GM19397 (cell line): ENCODE measurements around the gene CPED1.
A peak's percentile ranks its signal among the peaks of the same experiment; 100 is the strongest.
"Not testable (repeated sequence)": the region's sequence is repeated elsewhere in the genome, so short reads cannot be mapped to it uniquely, and the experiment has no call there.

Experiments
- ATAC-seq: cut with Tn5 transposase; IDR thresholded peaks from one replicate; pipeline ENCODE4 v1.9.1; 2021; ENCODE audit warnings: mild to moderate bottlenecking, moderate library complexity; ENCODE audit not compliant: unreplicated experiment

The CPED1 gene

GRCh38 chr7:121301446-121302213 is 313.1 kb downstream of the CPED1 start:
- ATAC-seq, result no peak

DNA sequence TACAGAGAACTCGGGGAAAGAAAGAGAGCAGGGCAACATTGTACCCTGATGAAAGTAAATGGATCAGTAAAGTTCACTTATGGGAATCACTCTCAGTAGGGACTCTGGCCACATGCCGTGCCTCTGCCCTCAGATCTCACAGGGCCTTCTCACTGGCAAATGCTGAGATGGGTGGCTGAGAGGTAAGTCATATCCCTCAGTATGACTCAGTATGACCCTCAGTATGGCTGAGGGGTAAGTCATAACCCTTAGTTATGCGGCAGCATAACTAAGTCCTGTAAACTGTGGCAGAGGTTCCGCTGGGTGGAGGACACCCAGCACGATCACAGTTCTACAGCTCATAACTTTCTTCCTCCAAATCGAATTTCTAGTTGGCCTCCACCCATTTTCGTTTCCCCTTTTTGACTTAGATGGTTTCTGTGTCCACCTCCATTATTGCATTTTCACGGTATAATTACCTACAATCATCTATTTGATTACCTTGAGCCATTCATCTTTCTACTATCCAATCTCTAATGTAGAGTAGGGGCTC is 313.8 kb downstream of the CPED1 start:
- peak; percentile 97 for ATAC-seq

GRCh38 chr7:121303422-121304101 is 315.1 kb downstream of the CPED1 start:
- ATAC-seq, result no peak

DNA sequence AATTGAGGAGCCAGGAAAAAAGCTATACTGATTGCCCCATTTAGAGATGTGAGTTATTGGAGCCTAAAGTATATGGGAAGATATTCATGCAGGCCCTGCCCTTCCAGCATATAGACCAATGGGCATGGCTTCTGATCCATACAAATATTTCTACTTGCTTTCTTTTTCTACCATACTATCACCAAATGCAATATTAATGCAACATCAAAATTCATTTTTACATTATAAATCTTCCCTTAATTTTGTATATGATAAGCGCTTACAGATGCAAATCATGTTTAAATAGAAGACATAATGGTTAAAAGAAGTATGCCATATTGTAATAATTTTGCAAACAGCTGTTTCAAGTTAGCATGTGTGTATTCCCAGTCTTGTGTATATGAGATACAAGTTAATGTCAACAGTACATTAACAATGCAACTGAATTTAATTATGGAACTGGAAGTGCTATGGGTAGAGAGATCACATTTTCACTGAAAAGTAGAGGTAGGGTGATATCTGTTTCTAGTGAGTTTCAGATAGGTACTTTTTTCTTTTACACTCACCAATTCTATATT is 315.7 kb downstream of the CPED1 start:
- no peak for ATAC-seq

DNA sequence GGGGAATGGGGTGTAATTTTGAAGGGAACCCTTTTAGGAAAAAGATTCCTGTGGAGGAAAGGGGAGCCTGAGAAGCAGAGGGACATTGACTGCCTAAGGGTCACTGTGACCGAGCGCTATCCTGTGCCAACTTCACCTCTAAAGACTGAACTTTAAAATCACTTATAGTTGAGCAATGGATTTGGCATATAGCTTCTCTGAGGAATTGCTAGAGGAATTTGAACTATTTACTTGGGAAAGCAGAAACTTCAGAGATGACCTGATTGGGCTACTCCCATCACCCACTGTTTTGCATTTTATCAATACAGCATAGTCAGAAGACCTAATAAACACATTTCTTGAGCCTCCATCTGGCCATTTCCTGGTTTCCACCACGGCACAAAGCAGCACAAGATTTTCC is 316.6 kb downstream of the CPED1 start:
- no peak for ATAC-seq

DNA sequence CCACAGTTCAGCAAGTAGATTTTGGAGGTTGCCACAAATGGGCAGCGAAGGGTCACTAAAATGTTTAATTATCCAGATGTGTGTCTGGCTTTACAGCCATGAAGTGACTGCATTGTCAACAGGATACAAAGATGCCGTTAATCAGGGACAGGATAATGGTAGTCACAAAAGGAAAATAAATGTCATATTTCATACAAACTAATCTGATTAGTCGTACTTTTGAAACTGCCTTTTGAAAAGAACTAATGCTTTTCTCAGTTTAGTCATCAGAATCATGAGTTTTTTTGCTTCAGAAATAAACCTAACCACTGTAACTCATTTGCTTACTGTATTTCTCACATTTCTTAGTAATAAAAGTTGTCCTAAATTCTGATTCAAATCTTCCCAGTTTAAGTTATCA is 318.1 kb downstream of the CPED1 start:
- ATAC-seq, result no peak

GRCh38 chr7:121307021-121307574 is 318.6 kb downstream of the CPED1 start:
- ATAC-seq, result no peak

DNA sequence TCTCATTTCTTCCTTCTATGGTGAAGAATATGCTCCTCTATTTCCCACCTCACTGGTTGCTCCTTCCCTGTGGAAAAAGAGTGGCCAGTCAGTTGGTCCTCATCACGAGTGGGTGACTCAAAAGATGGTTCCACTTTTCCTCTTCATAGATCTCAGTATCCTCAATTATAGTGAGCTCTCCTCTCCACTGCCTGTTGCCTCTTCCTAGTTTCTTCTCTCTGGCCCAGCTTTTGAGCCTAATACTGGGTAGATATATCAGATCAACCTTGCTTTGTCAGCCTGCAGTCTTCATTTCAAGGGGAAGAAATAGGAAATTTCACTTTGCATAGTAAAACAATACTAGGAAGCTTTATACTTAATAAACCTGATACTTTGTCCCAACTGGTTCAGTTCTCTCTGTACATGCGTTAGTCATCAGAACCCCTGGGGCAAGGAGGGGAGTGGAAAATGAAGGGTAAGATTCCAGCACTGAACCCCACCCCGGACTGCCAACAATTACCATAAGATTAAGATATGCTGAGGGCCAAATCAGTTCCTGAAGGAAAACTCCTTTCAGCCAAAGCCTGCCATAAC is 324.8 kb downstream of the CPED1 start:
- ATAC-seq, result peak; percentile 0

DNA sequence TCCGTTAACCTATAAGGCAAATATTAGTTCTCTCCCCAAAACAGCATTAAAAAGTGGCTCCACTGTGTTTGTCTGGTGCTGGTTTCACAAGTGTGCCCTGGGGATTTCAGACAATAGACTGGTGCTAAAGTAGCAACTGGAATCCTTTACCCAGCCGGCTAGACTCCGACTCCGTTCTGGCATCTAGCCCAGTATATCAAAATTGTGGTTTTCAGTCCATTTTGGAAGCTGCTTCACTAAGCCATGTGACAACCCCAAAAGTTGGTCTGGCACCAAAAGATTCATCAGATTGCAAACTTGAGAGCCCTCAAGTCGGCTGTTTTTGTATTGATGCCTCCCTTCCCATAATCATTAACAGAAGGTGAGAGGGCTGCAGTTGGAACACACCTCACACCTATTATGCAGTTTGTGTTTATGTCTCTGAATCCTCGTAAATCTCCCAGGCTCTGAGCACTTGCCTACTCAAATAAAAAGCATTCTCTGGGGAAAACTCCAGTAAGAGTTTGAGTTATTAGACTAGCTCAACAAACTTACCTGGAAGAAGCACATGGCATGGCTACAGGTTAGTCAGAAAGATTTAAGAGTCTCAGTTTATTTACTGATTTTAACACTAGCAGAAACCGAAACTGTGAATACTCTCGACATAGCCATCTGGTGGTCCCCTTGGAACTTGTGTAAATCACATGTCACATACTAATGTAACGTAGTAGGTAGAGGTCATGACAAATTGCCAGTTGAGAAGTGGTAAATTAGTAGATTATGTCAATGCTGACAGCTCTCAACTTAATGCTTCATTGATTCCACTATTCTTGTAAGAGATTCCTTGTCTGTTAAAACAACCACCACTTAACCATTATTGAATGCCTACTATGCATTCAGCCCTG is 325.5 kb downstream of the CPED1 start:
- peak; percentile 88 for ATAC-seq

GRCh38 chr7:121315170-121315569 is 326.7 kb downstream of the CPED1 start:
- ATAC-seq, result not testable (repeated sequence)

GRCh38 chr7:121322460-121322859 is 333.9 kb downstream of the CPED1 start:
- ATAC-seq, result no peak

- ATAC-seq, result no peak
These were observed 335.2 kb downstream of the CPED1 start for GRCh38 chr7:121323515-121324302.

DNA sequence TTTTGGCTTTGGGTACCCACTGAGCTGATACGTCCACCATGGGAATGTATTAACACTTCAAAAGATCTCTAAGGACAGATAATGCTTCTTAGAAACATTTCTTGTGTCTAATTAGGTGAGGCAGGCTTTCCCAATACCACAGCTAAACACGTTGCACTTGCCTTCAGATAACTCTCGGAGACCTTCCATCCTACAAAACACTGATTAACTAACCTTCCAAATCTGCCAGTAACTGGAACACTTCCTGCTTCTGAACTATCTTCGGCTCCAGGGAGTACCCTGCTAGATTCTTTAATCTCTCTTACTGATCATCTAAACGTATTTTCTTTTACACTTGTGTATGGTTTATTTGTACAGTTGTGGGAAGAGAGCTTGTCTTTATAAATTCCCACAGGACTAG is 339.2 kb downstream of the CPED1 start:
- no peak for ATAC-seq

DNA sequence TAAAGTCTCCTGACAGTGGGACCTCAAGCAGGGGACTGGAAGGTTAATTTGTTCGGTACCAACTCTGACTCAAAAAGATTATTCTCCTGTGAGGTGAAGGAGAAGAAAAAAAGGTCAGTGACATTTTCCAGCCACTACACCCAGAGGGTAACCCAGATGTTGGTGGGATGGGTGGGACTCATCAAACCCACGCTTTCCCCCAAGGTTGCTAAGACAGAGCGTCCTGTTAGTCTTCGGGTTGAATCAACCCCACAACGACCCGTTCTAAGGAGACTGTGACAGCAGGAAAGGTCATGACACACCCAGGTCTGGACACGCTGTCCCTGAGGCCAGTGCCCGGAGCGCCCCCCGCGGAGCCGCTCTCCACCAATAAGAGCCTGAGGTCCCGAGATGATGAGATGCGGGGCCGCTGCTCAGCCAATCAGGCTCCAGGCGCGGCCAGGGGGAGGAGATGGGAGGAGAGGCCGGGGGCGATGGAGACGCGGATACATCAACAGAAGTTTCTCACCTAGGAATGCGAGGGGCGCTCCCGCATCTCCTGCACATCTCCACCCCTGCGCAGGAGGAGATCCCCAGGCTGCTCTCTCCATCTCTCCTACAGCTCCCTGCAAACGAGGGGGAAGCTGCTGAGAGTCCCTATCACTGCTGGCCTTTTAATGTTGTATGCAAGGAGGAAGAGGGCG is 340.1 kb downstream of the CPED1 start, which contains the start of gene WNT16:
TSS of gene WNT16 (plus strand) at position 493 of the 683 bp plus-strand sequence. CDS start 293 bp downstream, outside the sequence.
- no peak for ATAC-seq

DNA sequence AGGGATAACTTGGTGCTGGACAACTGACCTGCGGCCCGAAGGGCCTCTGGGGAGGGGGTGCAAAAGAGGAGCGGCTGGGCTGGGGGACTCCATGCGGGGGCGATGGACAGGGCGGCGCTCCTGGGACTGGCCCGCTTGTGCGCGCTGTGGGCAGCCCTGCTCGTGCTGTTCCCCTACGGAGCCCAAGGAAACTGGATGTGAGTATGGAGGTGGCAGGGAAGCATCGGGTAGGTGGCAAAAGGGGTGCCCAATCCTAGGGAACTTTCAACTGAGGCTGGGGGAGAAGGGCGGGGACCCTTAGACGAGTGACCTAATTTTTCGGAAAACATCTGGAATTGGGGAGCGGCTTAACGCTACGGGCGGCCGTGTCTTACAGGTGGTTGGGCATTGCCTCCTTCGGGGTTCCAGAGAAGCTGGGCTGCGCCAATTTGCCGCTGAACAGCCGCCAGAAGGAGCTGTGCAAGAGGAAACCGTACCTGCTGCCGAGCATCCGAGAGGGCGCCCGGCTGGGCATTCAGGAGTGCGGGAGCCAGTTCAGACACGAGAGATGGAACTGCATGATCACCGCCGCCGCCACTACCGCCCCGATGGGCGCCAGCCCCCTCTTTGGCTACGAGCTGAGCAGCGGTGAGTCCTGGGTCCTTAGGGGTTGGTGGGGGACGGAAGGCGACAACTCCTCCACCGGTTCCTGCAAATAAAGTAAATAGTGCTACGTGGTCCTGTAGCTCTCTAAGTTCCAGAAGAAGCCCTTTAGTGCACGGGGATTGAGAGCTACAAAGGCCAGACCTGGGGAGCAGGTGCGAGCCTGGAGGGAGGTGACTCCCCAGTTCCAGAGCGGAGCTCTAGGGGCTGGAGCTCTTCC is 340.9 kb downstream of the CPED1 start:
- ATAC-seq, result no peak

DNA sequence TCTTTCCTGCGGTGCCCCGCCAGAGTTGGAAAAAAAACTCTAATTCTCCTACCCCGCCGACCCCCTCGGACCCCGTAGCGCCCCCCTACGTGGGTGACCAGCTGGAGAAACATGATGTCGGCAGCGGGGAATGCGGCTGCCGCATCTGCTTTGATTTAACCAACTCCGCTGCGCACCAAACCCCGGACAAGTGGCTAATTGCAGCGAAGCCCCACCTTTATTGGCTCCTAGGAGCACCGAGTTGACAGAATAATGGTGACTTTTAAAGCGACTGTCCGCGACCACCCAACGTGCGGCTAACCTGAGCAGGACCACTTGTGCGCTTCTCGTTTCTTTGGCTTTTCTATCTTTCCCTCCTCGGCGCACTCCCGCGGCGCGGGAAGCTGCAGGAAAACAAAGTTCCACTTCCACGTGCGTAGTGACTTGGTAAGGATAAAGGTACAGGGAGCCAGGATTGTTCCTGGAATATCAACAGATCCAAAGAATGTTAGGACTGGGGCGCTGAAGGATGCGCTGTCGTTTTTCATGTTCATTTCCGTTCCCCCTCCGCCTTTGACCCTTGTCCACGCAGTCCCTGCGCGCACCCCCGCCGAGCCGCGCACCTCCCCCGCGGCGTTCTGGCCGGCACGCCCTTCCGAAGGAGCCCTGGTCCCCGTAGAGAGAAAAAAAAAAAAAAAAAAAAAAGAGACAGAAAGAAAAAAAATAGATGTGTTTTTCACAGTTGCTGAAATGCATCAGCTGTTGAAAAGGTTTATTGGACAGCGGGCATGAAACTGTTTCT is 341.7 kb downstream of the CPED1 start:
- ATAC-seq, result no peak

DNA sequence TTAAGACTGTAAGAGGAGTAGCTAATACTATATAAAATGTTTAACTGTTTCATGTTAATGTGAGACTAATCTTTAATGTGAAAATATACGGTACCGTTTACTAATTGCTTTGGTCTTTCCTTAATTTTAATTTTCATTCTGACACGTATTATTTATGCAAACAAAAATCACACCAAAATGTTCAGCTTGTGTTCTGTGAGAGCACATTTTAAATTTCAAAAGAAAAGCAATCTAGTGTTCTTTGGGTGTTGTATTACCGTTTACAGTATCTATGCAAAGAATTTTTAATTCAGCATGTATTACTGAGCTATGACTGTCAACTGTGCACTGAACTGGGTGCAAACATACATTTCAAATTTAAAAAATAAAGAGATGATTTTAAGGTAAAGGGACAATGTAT is 342.5 kb downstream of the CPED1 start:
- no peak for ATAC-seq
